ENCODE data around the gene CDY2A. TPM values are rescaled to one million over a fixed set of nuclear protein-coding genes. Genes with fewer than 3 reads are reported as not detected.
"Not testable (repeated sequence)": the region's sequence is repeated elsewhere in the genome, so short reads cannot be mapped to it uniquely, and the experiment has no call there.

Gene CDY2A, protein sequence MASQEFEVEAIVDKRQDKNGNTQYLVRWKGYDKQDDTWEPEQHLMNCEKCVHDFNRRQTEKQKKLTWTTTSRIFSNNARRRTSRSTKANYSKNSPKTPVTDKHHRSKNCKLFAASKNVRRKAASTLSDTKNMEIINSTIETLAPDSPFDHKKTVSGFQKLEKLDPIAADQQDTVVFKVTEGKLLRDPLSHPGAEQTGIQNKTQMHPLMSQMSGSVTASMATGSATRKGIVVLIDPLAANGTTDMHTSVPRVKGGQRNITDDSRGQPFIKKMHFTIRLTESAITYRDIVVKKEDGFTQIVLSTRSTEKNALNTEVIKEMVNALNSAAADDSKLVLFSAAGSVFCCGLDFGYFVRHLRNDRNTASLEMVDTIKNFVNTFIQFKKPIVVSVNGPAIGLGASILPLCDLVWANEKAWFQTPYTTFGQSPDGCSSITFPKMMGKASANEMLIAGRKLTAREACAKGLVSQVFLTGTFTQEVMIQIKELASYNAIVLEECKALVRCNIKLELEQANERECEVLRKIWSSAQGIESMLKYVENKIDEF
- not detected in 2 replicates for total RNA-seq (ENCODE audit: low replicate concordance)

GRCh38 chrY:18025487-18025886 is at the start of gene CDY2A:
CDY2A (plus strand) TSS chrY:18025787; CDS start chrY:18026115, 328 bp downstream.
- DNase-seq (ENCODE audit: low read depth); H3K4me3 ChIP-seq (ENCODE audit: low read depth, low read length): not testable (repeated sequence)

GRCh38 chrY:17997586-17997985 is 28.0 kb upstream of the CDY2A start:
- not testable (repeated sequence) for H3K4me3 ChIP-seq (ENCODE audit: low read depth, low read length); DNase-seq (ENCODE audit: low read depth)

DNA sequence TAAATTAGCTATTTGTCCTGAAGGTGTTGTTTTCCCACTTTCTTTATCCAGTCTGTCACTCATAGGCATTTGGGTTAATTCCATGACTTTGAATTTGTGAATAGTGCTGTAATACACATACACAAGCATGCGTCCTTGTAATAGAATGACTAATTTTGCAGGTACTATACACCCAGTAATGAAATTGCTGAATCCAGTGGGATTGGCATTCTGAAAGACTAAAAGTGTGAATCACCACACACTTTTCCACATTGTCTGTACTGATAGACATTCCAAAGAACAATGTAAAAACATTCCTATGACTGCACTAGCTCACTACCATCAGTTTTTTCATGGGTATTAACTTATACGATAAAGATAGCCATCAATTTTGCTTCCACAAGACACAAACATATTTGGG is 27.3 kb upstream of the CDY2A start:
- H3K4me3 ChIP-seq (ENCODE audit: low read depth, low read length); DNase-seq (ENCODE audit: low read depth): not testable (repeated sequence)

GRCh38 chrY:18023897-18024296 is 1.7 kb upstream of the CDY2A start:
- not testable (repeated sequence) for DNase-seq (ENCODE audit: low read depth); H3K4me3 ChIP-seq (ENCODE audit: low read depth, low read length)

GRCh38 chrY:18028845-18029244 is 3.3 kb downstream of the CDY2A start:
- H3K4me3 ChIP-seq (ENCODE audit: low read depth, low read length); DNase-seq (ENCODE audit: low read depth): not testable (repeated sequence)

- H3K4me3 ChIP-seq (ENCODE audit: low read depth, low read length); DNase-seq (ENCODE audit: low read depth): not testable (repeated sequence)
Measured at GRCh38 chrY:18030178-18030577, 4.6 kb downstream of the CDY2A start.

DNA sequence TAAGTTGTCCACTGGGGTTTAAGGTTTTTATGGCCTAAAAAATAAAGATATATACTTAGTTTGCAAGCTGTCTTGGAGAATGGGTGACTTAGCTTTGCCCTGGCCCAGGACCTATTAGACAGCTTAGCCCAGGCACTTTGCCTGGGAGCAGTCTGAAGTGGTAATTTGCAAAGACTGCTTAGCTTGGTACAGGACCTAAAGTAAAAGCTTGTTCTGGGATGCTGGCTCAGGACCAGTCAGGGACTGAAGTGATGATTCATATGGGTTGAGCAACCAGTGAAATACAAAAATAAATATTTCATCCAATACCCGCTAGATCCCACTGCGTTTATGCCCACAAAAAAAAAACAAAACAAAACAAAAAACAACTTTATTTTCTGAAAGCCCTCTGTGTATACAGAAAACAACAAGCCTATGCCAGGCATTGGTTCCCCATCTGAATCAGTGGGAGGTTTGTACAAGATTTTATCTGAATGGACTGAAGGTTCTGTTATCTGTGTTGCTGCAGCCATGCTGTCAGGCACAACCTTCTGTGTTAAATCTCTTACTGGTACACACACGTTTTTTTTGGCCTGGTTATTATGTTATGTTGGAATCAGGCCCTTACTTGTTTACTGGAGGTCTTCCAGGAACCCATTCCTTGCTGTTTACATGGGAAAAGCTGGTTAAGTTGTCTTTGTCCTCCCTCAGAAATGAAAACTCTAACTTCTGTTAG is 8.7 kb downstream of the CDY2A start:
- not testable (repeated sequence) for DNase-seq (ENCODE audit: low read depth); H3K4me3 ChIP-seq (ENCODE audit: low read depth, low read length)

GRCh38 chrY:18034864-18035263 is 9.3 kb downstream of the CDY2A start:
- not testable (repeated sequence) for DNase-seq (ENCODE audit: low read depth); H3K4me3 ChIP-seq (ENCODE audit: low read depth, low read length)

DNA sequence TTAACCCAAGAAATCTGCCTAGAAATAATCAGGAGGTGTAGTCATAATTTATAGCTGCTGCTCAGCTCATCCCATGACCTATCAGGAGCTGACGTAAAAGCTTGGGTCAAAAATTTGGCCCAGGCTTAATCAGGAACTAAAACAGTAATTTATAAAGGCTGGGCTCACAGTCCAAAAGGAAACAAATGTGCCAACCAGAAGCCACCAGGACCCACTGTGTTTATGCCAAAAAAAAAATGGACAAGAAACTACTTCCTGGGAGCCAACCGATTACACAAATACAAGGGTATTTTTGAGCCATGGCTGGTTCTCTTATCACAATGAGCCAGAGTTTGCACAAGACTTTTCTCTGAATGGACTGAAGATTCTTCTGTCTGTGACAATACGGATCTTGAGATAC is 19.4 kb downstream of the CDY2A start:
- H3K4me3 ChIP-seq (ENCODE audit: low read depth, low read length); DNase-seq (ENCODE audit: low read depth): not testable (repeated sequence)

GRCh38 chrY:18048149-18049040 is 22.8 kb downstream of the CDY2A start:
- not testable (repeated sequence) for H3K4me3 ChIP-seq (ENCODE audit: low read depth, low read length); DNase-seq (ENCODE audit: low read depth)

DNA sequence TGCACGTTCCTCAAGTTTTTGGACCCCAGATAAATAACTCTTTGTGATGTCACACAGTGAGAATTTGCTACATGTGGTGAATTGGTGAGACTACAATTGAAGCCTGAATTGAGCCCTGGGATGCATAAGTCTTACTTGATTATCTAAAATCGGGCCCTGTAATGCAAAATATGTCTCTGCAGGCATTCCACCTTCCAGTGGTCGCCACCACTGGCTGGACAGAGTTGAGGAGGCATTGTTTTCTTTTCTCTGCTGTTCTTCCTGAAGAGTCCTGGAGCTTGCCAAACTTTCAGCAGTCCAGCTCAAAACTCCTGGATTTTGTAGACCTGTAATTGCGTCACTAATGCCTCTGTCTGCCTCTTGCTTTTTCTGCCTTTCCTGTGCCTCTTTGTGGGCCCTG is 23.5 kb downstream of the CDY2A start:
- not testable (repeated sequence) for H3K4me3 ChIP-seq (ENCODE audit: low read depth, low read length); DNase-seq (ENCODE audit: low read depth)

DNA sequence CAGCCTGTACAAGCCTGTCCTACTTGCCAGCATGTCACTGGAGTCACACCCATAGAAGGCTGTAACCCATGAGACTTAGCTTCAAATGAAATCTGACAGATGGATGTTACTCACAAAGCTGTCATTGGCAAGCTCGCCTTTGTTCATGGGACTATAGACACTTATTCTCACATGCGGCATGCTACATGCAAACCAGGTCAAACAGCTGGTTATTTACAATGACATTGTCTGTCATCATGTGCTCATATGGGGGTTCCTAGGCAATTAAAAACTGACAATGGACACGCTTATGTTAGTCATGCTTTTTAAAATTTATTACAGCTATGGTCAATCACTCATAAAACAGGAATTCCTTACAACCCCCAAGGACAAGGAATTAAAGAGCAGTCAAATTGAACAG is 30.9 kb downstream of the CDY2A start:
- DNase-seq (ENCODE audit: low read depth); H3K4me3 ChIP-seq (ENCODE audit: low read depth, low read length): not testable (repeated sequence)

DNA sequence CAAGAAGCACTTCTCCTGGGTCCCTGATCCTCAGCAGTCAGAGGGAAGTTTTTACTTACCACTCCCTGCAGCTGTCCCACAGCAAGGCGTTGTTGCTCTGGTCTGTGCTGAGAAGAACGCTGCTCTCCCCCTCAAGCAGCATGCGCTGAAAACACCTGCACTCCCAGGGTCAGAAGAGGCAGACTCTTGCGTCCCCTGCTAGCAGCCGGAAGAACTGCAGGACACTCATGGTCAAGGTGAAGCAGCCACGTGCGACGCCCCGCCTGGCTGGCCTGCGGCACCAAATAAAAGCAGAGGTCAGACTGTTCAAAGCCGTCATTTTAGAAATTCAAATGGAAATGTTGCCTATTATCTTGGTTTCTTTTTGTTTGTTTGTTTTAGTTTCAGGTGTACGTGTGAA is 47.9 kb downstream of the CDY2A start:
- not testable (repeated sequence) for DNase-seq (ENCODE audit: low read depth); H3K4me3 ChIP-seq (ENCODE audit: low read depth, low read length)

Other genes with a start within 250 kb of the CDY2A start
- not detected in 2 replicates for gene CDY2B, start 145.6 kb upstream of the CDY2A start, total RNA-seq (ENCODE audit: low replicate concordance)